Hepatocyte (in vitro differentiated cells): ENCODE data around the gene IGDCC3.

Experiments used
- CTCF ChIP-seq: fragments of 200-600 bp; sonication (generic); IDR thresholded peaks from 2 replicates; pipeline ENCODE4 v1.5.1; 2016; ENCODE audit warnings: antibody characterized with exemption, mild to moderate bottlenecking; ENCODE audit not compliant: poor library complexity
- EZH2 ChIP-seq: fragments of 200-600 bp; sonication (generic); IDR thresholded peaks from 2 replicates; pipeline ENCODE4 v1.6.1; 2016; ENCODE audit warnings: antibody characterized with exemption, mild to moderate bottlenecking, borderline replicate concordance
- EZH2phosphoT487 ChIP-seq: fragments of 200-600 bp; sonication (generic); IDR thresholded peaks from one replicate; pipeline ENCODE4 v1.6.1; 2018; ENCODE audit warnings: antibody characterized with exemption, mild to moderate bottlenecking, low read depth, moderate library complexity; ENCODE audit not compliant: unreplicated experiment, severe bottlenecking

- no peak for TF ChIP-seq EZH2
- TF ChIP-seq CTCF = no peak
- TF ChIP-seq EZH2phosphoT487 = no peak
Observed at GRCh38 chr15:65383456-65383855, 5.7 kb upstream of the IGDCC3 start.
